ENCODE results near the gene CCL28.
"Not testable (repeated sequence)": the region's sequence is repeated elsewhere in the genome, so short reads cannot be mapped to it uniquely, and the experiment has no call there.

Gene CCL28, protein sequence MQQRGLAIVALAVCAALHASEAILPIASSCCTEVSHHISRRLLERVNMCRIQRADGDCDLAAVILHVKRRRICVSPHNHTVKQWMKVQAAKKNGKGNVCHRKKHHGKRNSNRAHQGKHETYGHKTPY

GRCh38 chr5:43412156-43412555 is at the start of gene CCL28:
Gene CCL28, minus strand, starts transcription at chr5:43412391. Its CDS starts 75 bp downstream, at chr5:43412316.
- in situ Hi-C loops (cut with HindIII; ENCODE audit: low pct_ligation_motif_present, low pct_unique_long_range_greater_than_20kb, low sequenced_read_pairs): no loop called here
- no peak for DNase-seq

GRCh38 chr5:43461066-43461465 is 48.9 kb upstream of the CCL28 start:
- in situ Hi-C loops (cut with HindIII; ENCODE audit: low pct_ligation_motif_present, low pct_unique_long_range_greater_than_20kb, low sequenced_read_pairs): no loop called here
- no peak for DNase-seq

DNA sequence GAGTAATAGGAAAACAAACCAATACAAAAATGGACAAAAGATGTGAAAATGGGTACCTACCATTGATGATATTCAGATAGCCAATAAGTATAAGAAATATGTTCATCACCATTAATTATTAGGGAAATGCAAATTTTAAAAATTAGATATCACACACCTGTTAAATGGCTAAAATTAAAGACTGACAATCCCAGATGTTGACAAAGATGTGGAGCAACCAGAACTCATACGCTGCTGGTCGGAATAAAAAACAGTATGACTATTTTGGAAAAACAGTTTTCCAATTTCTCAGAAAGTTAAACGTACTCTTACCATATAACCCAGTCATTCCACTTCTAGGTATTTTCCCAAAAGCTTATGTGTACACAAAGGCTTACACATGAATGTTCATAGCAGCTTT is 44.4 kb upstream of the CCL28 start:
- in situ Hi-C loops (cut with HindIII; ENCODE audit: low pct_ligation_motif_present, low pct_unique_long_range_greater_than_20kb, low sequenced_read_pairs): no loop called here
- DNase-seq: no peak

DNA sequence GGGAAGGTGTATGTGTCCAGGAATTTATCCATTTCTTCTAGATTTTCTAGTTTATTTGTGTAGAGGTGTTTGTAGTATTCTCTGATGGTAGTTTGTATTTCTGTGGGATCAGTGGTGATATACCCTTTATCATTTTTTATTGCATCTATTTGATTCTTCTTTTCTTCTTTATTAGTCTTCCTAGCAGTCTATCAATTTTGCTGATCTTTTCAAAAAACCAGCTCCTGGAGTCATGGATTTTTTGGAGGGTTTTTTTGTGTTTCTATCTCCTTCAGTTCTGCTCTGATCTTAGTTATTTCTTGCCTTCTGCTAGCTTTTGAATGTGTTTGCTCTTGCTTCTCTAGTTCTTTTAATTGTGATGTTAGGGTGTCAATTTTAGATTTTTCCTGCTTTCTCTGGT is 29.4 kb upstream of the CCL28 start:
- in situ Hi-C loops (cut with HindIII; ENCODE audit: low pct_ligation_motif_present, low pct_unique_long_range_greater_than_20kb, low sequenced_read_pairs); DNase-seq: not testable (repeated sequence)

DNA sequence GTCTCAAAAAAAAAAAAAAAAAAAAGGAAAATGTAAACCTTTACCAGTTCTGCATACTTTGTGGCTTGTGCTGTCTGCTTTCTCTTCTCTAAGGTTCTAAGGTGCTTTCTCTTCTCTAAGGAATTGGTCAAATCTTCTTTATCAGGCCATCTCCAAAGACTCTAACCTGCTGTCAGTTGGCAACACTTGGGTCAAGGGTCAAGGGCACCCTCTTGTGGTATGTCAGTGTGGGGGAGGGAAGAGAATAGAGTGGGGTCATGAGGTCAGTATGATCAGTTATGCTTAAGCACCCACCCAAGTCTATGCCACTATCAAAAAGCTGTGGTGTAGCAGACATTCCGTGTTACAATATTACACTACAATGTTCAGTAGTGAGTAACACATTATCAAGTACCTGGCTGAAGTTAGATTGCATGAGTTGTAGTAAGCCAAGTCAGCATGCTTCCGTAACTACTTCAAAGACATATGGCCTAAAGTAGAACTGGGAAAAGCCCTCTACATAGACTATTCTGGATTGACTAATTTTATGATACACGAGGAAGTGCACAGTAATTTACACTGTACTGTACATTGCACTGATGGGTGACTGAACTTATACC is 25.0 kb upstream of the CCL28 start:
- in situ Hi-C loops (cut with HindIII; ENCODE audit: low pct_ligation_motif_present, low pct_unique_long_range_greater_than_20kb, low sequenced_read_pairs): no loop called here
- DNase-seq: no peak

DNA sequence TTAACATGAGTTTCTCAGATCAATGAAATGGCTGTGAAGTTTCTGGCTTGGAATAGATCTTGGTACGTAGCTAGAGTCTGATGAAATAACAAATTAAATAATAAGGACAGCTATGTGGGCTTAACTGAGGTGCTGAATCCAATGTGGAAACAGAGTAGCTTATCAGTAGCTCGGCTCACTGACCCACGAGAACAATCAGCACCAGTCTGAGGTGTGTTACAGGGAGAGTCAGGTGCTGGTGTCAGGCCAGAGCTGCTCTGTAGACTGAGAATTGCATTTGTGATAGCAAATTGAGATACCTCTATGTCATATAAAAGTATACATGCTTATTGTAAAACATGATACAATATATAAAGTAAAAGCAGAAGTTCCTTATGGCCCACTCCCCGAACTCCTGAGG is 21.2 kb upstream of the CCL28 start:
- in situ Hi-C loops (cut with HindIII; ENCODE audit: low pct_ligation_motif_present, low pct_unique_long_range_greater_than_20kb, low sequenced_read_pairs): no loop called here
- no peak for DNase-seq

DNA sequence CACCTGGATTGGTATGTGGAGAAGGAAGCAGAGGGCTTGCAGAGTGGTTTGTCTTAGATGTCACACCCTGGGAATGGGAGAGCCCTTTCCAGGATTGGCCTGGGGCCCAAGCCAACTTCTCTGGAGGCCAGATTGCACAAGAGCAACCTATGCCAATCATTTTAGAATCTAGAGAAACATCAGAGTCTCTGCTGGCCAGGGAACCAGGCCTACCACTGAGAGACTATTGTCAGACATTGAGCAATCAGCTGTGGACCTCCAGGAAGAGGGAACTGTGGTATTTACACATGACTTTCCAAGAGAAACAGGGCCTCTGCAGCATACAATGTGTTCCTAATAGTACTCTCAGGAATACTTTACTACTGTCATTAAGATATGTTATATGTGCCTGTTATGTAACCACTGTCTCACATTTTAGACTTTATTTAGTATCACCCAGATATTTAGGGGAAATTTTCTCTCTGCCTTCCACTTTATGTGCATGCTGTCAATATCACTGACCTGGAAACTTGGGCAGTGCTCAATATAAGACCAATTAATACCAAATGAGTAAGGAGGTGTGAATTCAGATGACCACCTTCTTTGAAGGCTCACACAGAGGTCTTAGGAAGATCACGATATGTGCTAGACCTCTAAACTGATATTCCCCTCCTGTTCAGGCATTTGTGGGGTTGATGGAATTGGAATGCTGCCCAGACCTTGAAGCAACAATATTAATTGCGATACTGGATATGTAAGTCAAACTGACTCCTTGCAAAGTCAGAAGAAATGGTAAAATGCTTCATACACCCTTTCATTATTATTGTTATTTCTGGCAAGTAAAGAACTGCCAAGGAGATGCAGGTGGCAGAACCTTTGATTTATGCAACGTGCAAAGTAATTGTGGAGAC is 20.5 kb upstream of the CCL28 start:
- DNase-seq: no peak

GRCh38 chr5:43429706-43430105 is 17.5 kb upstream of the CCL28 start:
- in situ Hi-C loops (cut with HindIII; ENCODE audit: low pct_ligation_motif_present, low pct_unique_long_range_greater_than_20kb, low sequenced_read_pairs): no loop called here
- DNase-seq: no peak

More for the DNA sequence above, 20.5 kb upstream of the CCL28 start:
- in situ Hi-C loops (cut with HindIII; ENCODE audit: low pct_ligation_motif_present, low pct_unique_long_range_greater_than_20kb, low sequenced_read_pairs): no loop called here

DNA sequence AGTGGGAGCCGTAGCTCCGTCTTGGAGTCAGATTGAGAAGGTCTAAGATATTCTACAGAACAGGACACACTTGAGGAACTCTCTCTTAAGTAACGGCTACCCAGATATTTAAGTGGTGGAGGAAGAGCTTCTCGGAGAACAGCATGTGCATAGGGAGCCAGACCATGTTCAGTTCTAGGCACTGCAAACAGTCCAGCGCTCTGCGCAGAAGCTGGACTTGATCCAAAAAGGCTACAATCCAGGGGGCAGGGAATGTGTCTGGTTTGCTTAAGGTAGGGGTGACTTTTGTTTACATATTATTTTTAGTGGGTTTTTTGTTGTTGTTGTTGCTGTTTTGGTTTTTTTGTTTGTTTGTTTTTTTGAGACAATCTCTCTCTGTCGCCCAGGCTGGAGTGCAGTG is 16.8 kb upstream of the CCL28 start:
- in situ Hi-C loops (cut with HindIII; ENCODE audit: low pct_ligation_motif_present, low pct_unique_long_range_greater_than_20kb, low sequenced_read_pairs): no loop called here
- no peak for DNase-seq

DNA sequence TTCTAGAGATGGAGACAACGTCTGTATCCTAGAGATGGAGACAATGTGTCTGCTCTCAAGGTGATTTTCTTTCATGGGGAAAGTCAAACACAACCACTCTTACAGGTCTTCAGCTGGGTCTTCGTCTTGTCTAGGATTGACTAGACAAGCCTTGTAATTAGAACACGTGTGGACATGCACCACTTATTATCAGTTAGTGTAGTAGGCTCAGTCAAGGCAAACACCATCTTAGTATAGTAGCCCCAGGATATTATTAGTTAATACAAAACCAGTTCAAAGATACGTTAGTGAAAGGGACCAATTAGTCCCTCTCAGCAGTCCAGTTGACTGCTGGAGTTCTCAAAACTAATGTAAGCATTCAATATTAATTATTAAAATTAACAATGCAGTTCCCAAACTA is 15.1 kb upstream of the CCL28 start:
- in situ Hi-C loops (cut with HindIII; ENCODE audit: low pct_ligation_motif_present, low pct_unique_long_range_greater_than_20kb, low sequenced_read_pairs): no loop called here
- no peak for DNase-seq

DNA sequence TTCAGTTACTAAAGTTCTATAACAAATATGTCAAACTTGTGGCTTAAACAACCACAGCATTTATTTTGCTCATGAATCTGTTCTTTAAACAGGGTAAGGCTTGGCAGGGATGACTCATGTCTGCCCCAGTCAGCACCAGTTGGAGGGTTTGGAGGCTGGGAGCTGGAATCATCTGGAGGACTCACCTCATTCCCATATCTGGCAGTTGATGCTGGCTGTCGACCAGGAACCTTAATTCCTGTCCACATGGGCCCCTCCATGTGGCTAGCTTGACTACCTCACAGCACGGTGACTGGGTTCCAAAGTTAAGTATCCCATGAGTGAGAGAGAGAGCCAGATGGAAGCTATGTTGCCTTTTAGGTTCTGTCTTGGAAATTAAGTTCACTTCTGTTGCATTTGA is 13.8 kb upstream of the CCL28 start:
- DNase-seq: peak; percentile 16
- in situ Hi-C loops (cut with HindIII; ENCODE audit: low pct_ligation_motif_present, low pct_unique_long_range_greater_than_20kb, low sequenced_read_pairs): no loop called here

DNA sequence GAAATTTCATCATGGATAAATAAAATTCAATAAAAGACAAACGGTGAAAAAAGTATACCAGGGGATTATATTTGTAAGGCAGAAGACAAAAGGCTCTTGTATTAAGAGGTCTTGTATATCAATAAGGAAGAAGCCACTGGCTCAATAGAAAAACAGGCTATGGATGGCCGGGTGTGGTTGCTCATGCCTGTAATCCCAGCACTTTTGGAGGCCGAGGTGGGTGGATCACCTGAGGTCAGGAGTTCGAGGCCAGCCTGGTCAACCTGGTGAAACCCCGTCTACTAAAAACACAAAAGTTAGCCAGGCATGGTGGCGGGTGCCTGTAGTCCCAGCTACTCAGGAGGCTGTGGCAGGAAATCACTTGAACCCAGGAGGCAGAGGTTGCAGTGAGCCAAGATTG is 10.9 kb upstream of the CCL28 start:
- in situ Hi-C loops (cut with HindIII; ENCODE audit: low pct_ligation_motif_present, low pct_unique_long_range_greater_than_20kb, low sequenced_read_pairs); DNase-seq: not testable (repeated sequence)

DNA sequence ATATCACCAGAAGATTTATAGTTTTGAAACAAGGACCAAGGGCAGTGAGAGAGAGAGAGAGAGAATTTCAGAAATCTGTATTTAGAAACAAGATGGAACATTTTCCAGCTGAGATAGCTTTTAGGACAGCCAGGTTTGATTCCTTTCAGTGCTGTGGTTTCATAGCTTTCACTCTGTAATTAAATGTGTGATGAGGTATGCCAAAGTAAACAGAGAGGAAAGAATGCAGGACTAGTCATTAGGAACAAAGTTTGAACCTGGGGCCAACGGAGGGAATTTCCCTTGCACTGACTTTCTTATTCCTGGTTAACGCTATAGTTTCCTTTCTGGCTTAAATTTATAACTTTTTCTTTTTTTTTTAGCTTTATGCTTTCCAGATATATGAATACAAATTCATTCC is 10.0 kb upstream of the CCL28 start:
- DNase-seq: peak; percentile 28

DNA sequence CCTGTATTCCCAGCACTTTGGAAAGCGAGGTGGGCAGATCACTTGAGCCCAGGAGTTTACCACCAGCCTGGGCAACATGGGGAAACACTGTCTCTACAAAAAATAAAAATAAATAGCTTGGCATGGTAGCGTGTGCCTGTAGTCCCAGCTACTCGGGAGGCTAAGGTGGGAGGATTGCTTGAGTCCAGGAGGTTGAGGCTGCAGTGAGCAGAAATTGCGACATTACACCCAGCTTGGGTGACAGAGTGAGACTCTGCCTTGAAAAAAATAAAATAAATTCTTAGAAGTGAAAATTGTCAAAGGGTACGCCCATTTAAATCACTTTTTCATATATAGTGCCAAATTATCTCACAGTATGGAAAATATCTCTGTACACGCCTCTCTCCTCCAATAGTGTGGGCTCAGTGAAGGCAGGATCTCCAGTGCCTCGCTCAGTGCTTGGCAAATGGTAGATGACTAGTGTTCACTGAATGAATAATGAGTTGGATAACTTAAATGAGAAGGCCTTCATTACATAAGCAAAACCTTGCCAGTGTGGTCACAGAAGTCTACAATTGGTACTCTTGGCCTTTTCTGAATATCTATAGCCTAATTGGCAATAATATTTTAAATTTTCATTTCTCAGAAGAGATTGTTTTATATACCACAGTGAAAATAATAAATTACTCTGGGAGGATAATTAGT is 9.4 kb upstream of the CCL28 start:
- no peak for DNase-seq
- in situ Hi-C loops (cut with HindIII; ENCODE audit: low pct_ligation_motif_present, low pct_unique_long_range_greater_than_20kb, low sequenced_read_pairs): no loop called here

More for the DNA sequence above, 10.0 kb upstream of the CCL28 start:
- in situ Hi-C loops (cut with HindIII; ENCODE audit: low pct_ligation_motif_present, low pct_unique_long_range_greater_than_20kb, low sequenced_read_pairs): no loop called here

DNA sequence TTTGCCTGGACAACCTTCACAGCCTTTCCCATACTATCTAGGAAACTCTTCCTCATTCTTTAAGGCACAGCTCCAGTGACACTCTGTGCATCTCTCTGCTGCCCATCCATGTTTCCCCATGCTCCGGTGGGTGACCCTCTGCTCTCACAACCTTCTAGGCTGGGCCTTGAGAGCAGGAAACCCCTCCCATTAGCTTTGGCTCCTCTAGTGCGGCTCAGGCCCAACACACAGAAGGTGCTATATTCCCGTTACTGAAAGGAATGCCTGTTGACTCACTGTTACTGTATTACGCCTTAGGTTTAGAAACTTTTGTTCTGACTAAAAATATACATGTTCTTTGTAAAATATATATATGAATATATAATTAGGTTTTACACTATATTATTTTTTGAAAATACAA is 8.1 kb upstream of the CCL28 start:
- in situ Hi-C loops (cut with HindIII; ENCODE audit: low pct_ligation_motif_present, low pct_unique_long_range_greater_than_20kb, low sequenced_read_pairs): no loop called here
- DNase-seq: no peak

DNA sequence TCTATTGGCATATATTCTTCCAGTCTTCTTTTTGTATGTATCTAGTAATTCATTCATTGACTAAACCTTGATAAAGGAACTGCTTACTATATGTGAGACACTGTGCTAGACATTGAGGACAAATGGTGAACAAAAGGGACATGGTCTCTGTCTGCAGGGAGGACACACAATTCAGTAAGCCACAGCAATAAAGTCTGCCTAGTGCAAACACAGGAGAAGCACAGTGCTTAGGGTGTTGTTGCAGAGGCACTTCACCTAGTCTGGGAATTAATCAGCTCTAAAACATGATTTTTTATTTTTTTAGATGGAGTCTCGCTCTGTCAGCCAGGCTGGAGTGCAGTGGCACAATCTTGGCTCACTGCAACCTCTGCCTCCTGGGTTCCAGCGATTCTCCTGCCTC is 6.4 kb upstream of the CCL28 start:
- in situ Hi-C loops (cut with HindIII; ENCODE audit: low pct_ligation_motif_present, low pct_unique_long_range_greater_than_20kb, low sequenced_read_pairs): no loop called here

DNA sequence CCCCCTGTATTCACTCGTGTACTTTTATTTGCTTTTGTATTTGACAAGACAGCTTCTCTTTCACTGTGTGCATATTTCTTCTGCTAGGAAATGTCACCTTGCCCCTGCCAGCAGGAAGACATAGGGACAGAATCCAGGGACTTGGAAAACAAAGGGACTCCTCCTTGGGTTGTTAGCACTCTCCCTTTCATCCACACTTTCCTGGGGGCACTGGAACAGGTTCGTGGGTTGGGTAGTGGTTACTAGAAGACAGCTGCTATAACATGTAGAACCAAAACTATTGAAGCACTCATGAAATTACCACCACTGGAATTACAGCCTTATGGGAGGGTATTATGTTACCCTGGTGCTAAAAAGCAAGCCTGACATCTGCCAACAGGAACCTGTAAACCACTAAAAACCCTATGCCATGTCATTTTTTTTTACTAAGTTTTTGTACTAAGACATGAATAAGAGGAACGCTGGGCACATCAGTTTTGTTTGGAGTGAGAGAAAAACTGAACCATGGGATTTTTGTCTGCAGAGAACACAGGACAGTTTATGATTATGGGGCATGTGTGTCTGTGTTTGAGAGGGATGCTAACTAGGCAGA is 4.7 kb upstream of the CCL28 start:
- in situ Hi-C loops (cut with HindIII; ENCODE audit: low pct_ligation_motif_present, low pct_unique_long_range_greater_than_20kb, low sequenced_read_pairs): no loop called here
- no peak for DNase-seq

More for the DNA sequence above, 6.4 kb upstream of the CCL28 start:
- no peak for DNase-seq

GRCh38 chr5:43415935-43416802 is 4.0 kb upstream of the CCL28 start:
- in situ Hi-C loops (cut with HindIII; ENCODE audit: low pct_ligation_motif_present, low pct_unique_long_range_greater_than_20kb, low sequenced_read_pairs): no loop called here

More at GRCh38 chr5:43415935-43416802, 4.0 kb upstream of the CCL28 start:
- no peak for DNase-seq
